WTC11 (cell line): ENCODE results near the gene CORO1C. TPM values are rescaled to one million over a fixed set of nuclear protein-coding genes. Genes with fewer than 3 reads are reported as not detected.

Source experiments
- ATAC-seq: fragments of 200-7000 bp; cut with Tn5 transposase; 2 replicates; pipeline ENCODE4 v1.10.0; 2021; ENCODE audit warnings: mild to moderate bottlenecking, moderate library complexity
- CTCF ChIA-PET: fragments of 300-600 bp; sonication (Branson Sonifier 250); formaldehyde crosslinking; loops from one replicate; lab custom pipeline; 2021; ENCODE audit warnings: antibody characterized with exemption; lab: Charles Lee
- POLR2A ChIA-PET: fragments of 350-600 bp; sonication (Branson Sonifier 250); formaldehyde crosslinking; loops from one replicate; lab custom pipeline; 2021; ENCODE audit warnings: antibody characterized with exemption; lab: Charles Lee
- DNase-seq: peaks from one replicate; pipeline ENCODE4 v3.0.0; 2021; ENCODE audit warnings: low spot score
- H3K27ac Mint-ChIP-seq: 2 replicates; pipeline ENCODE4 v1.8.0; 2021; ENCODE audit warnings: mixed read lengths
- H3K27me3 Mint-ChIP-seq: 2 replicates; pipeline ENCODE4 v1.8.0; 2021; ENCODE audit warnings: low read depth, mild to moderate bottlenecking, moderate library complexity, mixed read lengths
- H3K36me3 Mint-ChIP-seq: 2 replicates; pipeline ENCODE4 v1.8.0; 2021; ENCODE audit warnings: mixed read lengths
- H3K4me1 Mint-ChIP-seq: 2 replicates; pipeline ENCODE4 v1.8.0; 2022; ENCODE audit warnings: mixed read lengths
- H3K4me3 Mint-ChIP-seq: 2 replicates; pipeline ENCODE4 v1.8.0; 2021; ENCODE audit warnings: mild to moderate bottlenecking, moderate library complexity, mixed read lengths
- H3K9me3 Mint-ChIP-seq: 2 replicates; pipeline ENCODE4 v1.8.0; 2021; ENCODE audit warnings: mixed read lengths
- ATF1 ChIP-seq: sonication (generic); formaldehyde crosslinking; IDR thresholded peaks from 2 replicates; pipeline ENCODE4 v1.8.1; 2023; ENCODE audit warnings: mild to moderate bottlenecking, moderate library complexity, missing genetic modification reagents
- CBFB ChIP-seq: sonication (generic); formaldehyde crosslinking; IDR thresholded peaks from 2 replicates; pipeline ENCODE4 v1.8.1; 2022; ENCODE audit warnings: mild to moderate bottlenecking, low read depth, missing genetic modification reagents
- CREB1 ChIP-seq: sonication (generic); formaldehyde crosslinking; IDR thresholded peaks from 2 replicates; pipeline ENCODE4 v1.8.0; 2023; ENCODE audit warnings: mild to moderate bottlenecking, missing genetic modification reagents
- E2F4 ChIP-seq: sonication (generic); formaldehyde crosslinking; IDR thresholded peaks from 2 replicates; pipeline ENCODE4 v1.8.1; 2022; ENCODE audit warnings: low read depth, mild to moderate bottlenecking, moderate library complexity, missing genetic modification reagents, borderline replicate concordance
- FOXP1 ChIP-seq: sonication (generic); formaldehyde crosslinking; IDR thresholded peaks from 2 replicates; pipeline ENCODE4 v1.8.0; 2022; ENCODE audit warnings: missing genetic modification reagents, mild to moderate bottlenecking, moderate library complexity, borderline replicate concordance
- FOXP4 ChIP-seq: sonication (generic); formaldehyde crosslinking; IDR thresholded peaks from 2 replicates; pipeline ENCODE4 v1.8.0; 2022; ENCODE audit warnings: mild to moderate bottlenecking, missing genetic modification reagents
- MYBL2 ChIP-seq: sonication (generic); formaldehyde crosslinking; IDR thresholded peaks from 2 replicates; pipeline ENCODE4 v1.8.1; 2023; ENCODE audit warnings: mild to moderate bottlenecking, moderate library complexity, missing genetic modification reagents
- NFE2L1 ChIP-seq: sonication (generic); formaldehyde crosslinking; IDR thresholded peaks from 2 replicates; pipeline ENCODE4 v1.8.1; 2023; ENCODE audit warnings: missing genetic modification reagents
- NFYB ChIP-seq: sonication (generic); formaldehyde crosslinking; conservative IDR thresholded peaks from 2 replicates; pipeline ENCODE4 v1.8.0; 2022; ENCODE audit warnings: low read depth, missing genetic modification reagents
- PREB ChIP-seq: sonication (generic); formaldehyde crosslinking; IDR thresholded peaks from 2 replicates; pipeline ENCODE4 v1.8.1; 2022; ENCODE audit warnings: mild to moderate bottlenecking, missing genetic modification reagents, moderate library complexity, borderline replicate concordance
- RORB ChIP-seq: fragments of 250-450 bp; sonication (Bioruptor Pico); IDR thresholded peaks from 2 replicates; pipeline ENCODE4 v1.9.0; 2021; ENCODE audit warnings: mild to moderate bottlenecking
- SMAD4 ChIP-seq: sonication (generic); formaldehyde crosslinking; IDR thresholded peaks from 2 replicates; pipeline ENCODE4 v1.8.0; 2022; ENCODE audit warnings: mild to moderate bottlenecking, missing genetic modification reagents
- TCF7 ChIP-seq: sonication (generic); formaldehyde crosslinking; IDR thresholded peaks from 2 replicates; pipeline ENCODE4 v1.8.0; 2022; ENCODE audit warnings: mild to moderate bottlenecking, low read depth, missing genetic modification reagents, moderate library complexity
- USF1 ChIP-seq: sonication (generic); formaldehyde crosslinking; IDR thresholded peaks from 2 replicates; pipeline ENCODE4 v1.8.0; 2022; ENCODE audit warnings: mild to moderate bottlenecking, missing genetic modification reagents
- ZNF232 ChIP-seq: sonication (generic); formaldehyde crosslinking; IDR thresholded peaks from 2 replicates; pipeline ENCODE4 v1.8.0; 2022; ENCODE audit warnings: mild to moderate bottlenecking, missing genetic modification reagents
- ZNF281 ChIP-seq: sonication (generic); formaldehyde crosslinking; IDR thresholded peaks from 2 replicates; pipeline ENCODE4 v1.8.0; 2023; ENCODE audit warnings: mild to moderate bottlenecking, missing genetic modification reagents
- ZNF317 ChIP-seq: sonication (generic); formaldehyde crosslinking; IDR thresholded peaks from 2 replicates; pipeline ENCODE4 v1.8.1; 2023; ENCODE audit warnings: low read depth, mild to moderate bottlenecking, moderate library complexity, missing genetic modification reagents, borderline replicate concordance
- ZNF396 ChIP-seq: fragments of 250-450 bp; sonication (Bioruptor Pico); IDR thresholded peaks from 2 replicates; pipeline ENCODE4 v1.8.0; 2021; ENCODE audit warnings: mild to moderate bottlenecking, moderate library complexity, borderline replicate concordance
- total RNA-seq: library from RNA; stranded (reverse); gene quantifications from 3 replicates; pipeline ENCODE4 v1.2.3, GENCODE V29; 2021

The CORO1C gene
- total RNA-seq, 1 experiment from 2014 or later = 113 TPM

GRCh38 chr12:108761226-108761625 lies 29.9 kb upstream of the CORO1C start:
- ChIA-PET POLR2A (interaction anchor here (1.0 kb wide), 1 partner anchor 31 kb away, joined by 4 read pairs; no protein-coding TSS in a partner anchor), CTCF (interaction anchor here (1.7 kb wide), 1 partner anchor 96 kb away, joined by 4 read pairs; no protein-coding TSS in a partner anchor)
- Mint-ChIP-seq H3K9me3 (no peaks in the 10 kb centered on the region), H3K27ac (no peak overlapping the region), H3K36me3 (no peaks in the 10 kb centered on the region), H3K4me1 (peaks cover 6% of the 10 kb centered on the region; the same call in 1 of the 2 replicates), H3K27me3 (no peaks in the 10 kb centered on the region), H3K4me3 (no peak overlapping the region)
- ATAC-seq (no peak), DNase-seq (no peak)
- TF ChIP-seq FOXP4 (CRISPR knock-in tag) (no peak), NFE2L1 (CRISPR knock-in tag) (no peak), FOXP1 (CRISPR knock-in tag) (no peak), CBFB (no peak), ZNF317 (CRISPR knock-in tag) (no peak), TCF7 (no peak), ZNF281 (CRISPR knock-in tag) (no peak), MYBL2 (CRISPR knock-in tag) (no peak), SMAD4 (CRISPR knock-in tag) (no peak), USF1 (CRISPR knock-in tag) (no peak), PREB (no peak), RORB (no peak)

GRCh38 chr12:108759924-108760323 lies 28.6 kb upstream of the CORO1C start:
- ChIA-PET CTCF (interaction anchor here (3.1 kb wide), 1 partner anchor 8 kb away, joined by 8 read pairs; no protein-coding TSS in a partner anchor), POLR2A (interaction anchor here (0.7 kb wide), 1 partner anchor 147 kb away, joined by 3 read pairs; no protein-coding TSS in a partner anchor)
- ATAC-seq (no peak), DNase-seq (no peak)
- Mint-ChIP-seq H3K36me3 (no peaks in the 10 kb centered on the region), H3K9me3 (no peaks in the 10 kb centered on the region), H3K27me3 (no peaks in the 10 kb centered on the region), H3K4me3 (no peak overlapping the region), H3K27ac (0 out of 2 replicates have a peak overlapping the region, but pooled peaks have one; percentile 36), H3K4me1 (no peaks in the 10 kb centered on the region)
- no peak for TF ChIP-seq ZNF396
- TF ChIP-seq ATF1 (CRISPR knock-in tag) = no peak
- no peak for TF ChIP-seq CREB1 (CRISPR knock-in tag)
- no peak for TF ChIP-seq NFYB
- TF ChIP-seq, all 79 proteins: peak for 0

- ChIA-PET CTCF (interaction anchor here (0.9 to 3.1 kb wide), 2 partner anchors 10 to 93 kb away, joined by 3 to 8 read pairs; no protein-coding TSS in a partner anchor), POLR2A (no interaction called here)
- no peaks in the 10 kb centered on the region for H3K27me3 Mint-ChIP-seq
- no peaks in the 10 kb centered on the region for H3K36me3 Mint-ChIP-seq
- no peaks in the 10 kb centered on the region for H3K9me3 Mint-ChIP-seq
- TF ChIP-seq E2F4 (CRISPR knock-in tag) (no peak), USF1 (CRISPR knock-in tag) (no peak), ZNF232 (no peak)
- H3K4me1 Mint-ChIP-seq = no peaks in the 10 kb centered on the region
- ATAC-seq = no peak
- no peak for DNase-seq
- no peak overlapping the region for H3K27ac Mint-ChIP-seq
- no peak overlapping the region for H3K4me3 Mint-ChIP-seq
Measured at GRCh38 chr12:108757856-108758255, 26.5 kb upstream of the CORO1C start.
